ENCODE results near the gene GALNT16.

DNA sequence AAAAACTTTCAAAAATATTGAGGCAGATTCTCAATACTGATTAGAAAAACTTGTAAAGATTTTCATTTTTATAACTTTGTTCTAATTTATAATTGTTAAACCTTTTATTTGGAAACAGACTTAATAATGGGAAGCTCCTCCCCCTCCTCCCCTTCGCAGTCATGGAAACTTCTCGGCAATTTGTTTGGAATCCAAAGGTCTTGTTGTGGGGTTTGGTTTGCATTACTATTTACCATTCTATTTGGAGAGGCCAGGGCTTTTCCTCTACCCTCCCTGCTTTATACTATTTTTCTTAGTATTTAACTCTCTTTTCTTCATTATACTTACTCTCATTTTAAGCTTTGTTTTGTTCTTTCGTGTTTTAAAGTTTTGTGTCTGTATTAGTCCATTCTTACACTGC lies 144.5 kb downstream of the GALNT16 start:
- no peak for TF ChIP-seq CTCF (IDR thresholded peaks at IDR 0.05)
- TF ChIP-seq POLR2A (IDR thresholded peaks at IDR 0.05): no peak
